HL-60 (cell line): Measurements from ENCODE around the gene F8.

Experiments used
- POLR2AphosphoS5 ChIP-seq: IDR thresholded peaks from 2 replicates; pipeline ENCODE4 v1.6.1; 2012; ENCODE audit warnings: low read depth
- TF ChIP-seq, protein P1 (sequence below): IDR thresholded peaks from one replicate; pipeline ENCODE4 v1.5.1; 2011; ENCODE audit warnings: low read length, control low read depth, inconsistent platforms; ENCODE audit not compliant: insufficient read depth
- TF ChIP-seq, protein P2 (sequence below): IDR thresholded peaks from 2 replicates; pipeline ENCODE4 v1.6.1; 2012; ENCODE audit warnings: low read depth; ENCODE audit not compliant: insufficient replicate concordance

DNA sequence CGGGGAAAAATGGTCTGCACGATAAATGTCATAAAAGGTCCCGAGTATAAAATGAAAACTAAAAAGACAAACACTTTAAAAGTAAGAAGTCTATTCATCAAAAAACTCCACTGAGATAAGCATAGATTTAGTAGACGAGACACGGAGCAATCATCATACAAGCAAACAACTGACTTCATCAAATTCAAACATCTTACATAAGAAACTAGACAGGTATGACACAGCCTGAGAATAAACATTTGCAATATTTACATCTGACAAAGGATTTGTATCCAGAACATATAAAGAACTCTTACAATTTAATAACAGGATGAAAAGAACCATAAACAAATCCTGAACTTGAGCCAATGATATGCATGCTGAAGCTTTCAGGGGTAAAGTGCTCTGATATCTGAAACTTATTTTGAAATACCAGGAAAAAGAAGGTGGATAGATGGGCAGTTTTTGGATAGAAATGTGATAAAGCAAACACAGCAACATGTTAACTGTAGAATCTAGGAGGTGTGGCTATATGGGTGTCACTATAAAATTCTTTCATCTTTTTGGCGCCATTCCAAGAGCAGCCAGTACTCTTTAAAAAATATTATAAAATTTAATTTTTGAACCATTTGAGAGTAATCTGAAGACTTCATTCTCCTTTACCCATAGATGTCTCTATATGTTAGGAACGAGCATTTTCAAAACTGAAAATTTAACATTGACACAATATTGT, 229.3 kb downstream of the F8 start:
- TF ChIP-seq, protein P1, sequence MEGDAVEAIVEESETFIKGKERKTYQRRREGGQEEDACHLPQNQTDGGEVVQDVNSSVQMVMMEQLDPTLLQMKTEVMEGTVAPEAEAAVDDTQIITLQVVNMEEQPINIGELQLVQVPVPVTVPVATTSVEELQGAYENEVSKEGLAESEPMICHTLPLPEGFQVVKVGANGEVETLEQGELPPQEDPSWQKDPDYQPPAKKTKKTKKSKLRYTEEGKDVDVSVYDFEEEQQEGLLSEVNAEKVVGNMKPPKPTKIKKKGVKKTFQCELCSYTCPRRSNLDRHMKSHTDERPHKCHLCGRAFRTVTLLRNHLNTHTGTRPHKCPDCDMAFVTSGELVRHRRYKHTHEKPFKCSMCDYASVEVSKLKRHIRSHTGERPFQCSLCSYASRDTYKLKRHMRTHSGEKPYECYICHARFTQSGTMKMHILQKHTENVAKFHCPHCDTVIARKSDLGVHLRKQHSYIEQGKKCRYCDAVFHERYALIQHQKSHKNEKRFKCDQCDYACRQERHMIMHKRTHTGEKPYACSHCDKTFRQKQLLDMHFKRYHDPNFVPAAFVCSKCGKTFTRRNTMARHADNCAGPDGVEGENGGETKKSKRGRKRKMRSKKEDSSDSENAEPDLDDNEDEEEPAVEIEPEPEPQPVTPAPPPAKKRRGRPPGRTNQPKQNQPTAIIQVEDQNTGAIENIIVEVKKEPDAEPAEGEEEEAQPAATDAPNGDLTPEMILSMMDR = no peak
- no peak for TF ChIP-seq POLR2AphosphoS5
- TF ChIP-seq, protein P2, sequence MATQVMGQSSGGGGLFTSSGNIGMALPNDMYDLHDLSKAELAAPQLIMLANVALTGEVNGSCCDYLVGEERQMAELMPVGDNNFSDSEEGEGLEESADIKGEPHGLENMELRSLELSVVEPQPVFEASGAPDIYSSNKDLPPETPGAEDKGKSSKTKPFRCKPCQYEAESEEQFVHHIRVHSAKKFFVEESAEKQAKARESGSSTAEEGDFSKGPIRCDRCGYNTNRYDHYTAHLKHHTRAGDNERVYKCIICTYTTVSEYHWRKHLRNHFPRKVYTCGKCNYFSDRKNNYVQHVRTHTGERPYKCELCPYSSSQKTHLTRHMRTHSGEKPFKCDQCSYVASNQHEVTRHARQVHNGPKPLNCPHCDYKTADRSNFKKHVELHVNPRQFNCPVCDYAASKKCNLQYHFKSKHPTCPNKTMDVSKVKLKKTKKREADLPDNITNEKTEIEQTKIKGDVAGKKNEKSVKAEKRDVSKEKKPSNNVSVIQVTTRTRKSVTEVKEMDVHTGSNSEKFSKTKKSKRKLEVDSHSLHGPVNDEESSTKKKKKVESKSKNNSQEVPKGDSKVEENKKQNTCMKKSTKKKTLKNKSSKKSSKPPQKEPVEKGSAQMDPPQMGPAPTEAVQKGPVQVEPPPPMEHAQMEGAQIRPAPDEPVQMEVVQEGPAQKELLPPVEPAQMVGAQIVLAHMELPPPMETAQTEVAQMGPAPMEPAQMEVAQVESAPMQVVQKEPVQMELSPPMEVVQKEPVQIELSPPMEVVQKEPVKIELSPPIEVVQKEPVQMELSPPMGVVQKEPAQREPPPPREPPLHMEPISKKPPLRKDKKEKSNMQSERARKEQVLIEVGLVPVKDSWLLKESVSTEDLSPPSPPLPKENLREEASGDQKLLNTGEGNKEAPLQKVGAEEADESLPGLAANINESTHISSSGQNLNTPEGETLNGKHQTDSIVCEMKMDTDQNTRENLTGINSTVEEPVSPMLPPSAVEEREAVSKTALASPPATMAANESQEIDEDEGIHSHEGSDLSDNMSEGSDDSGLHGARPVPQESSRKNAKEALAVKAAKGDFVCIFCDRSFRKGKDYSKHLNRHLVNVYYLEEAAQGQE = no peak
